HepG2 (cell line): Measurements from ENCODE around the gene DEPDC5.

Experiments
- ASH2L ChIP-seq: fragments of 300-600, 200-600 bp; sonication (generic); IDR thresholded peaks from 2 replicates; pipeline ENCODE4 v1.7.0; 2017; ENCODE audit warnings: low read depth, mild to moderate bottlenecking, moderate library complexity, mixed read lengths, low read length; ENCODE audit not compliant: insufficient read length
- ATF6 ChIP-seq: sonication (generic); formaldehyde crosslinking; conservative IDR thresholded peaks from 2 replicates; pipeline ENCODE4 v1.4.0; 2020; ENCODE audit warnings: missing genetic modification reagents
- BRF2 ChIP-seq: sonication (generic); formaldehyde crosslinking; IDR thresholded peaks from 2 replicates; pipeline ENCODE4 v1.8.1; 2022; ENCODE audit warnings: mild to moderate bottlenecking, missing genetic modification reagents
- FOXO1 ChIP-seq: sonication (generic); formaldehyde crosslinking; IDR thresholded peaks from 2 replicates; pipeline ENCODE4 v1.4.0; 2020; ENCODE audit warnings: missing genetic modification reagents
- FOXP1 ChIP-seq, 2 experiments: fragments of 450-650 bp in 1 of 2; IDR thresholded peaks; 2 replicates each; pipeline ENCODE4 v1.6.1; 2017 to 2018; ENCODE audit warnings: antibody characterized with exemption in 1 of 2
- HNF4G ChIP-seq, 2 experiments: sonication (generic) in 1 of 2; formaldehyde crosslinking in 1 of 2; IDR thresholded peaks; 2 replicates each; pipeline versions ENCODE4 v1.4.0 to v1.6.1; 2011 to 2020; ENCODE audit warnings: borderline replicate concordance in 2 of 2, low read depth in 2 of 2, mild to moderate bottlenecking in 2 of 2, low read length in 1 of 2, missing genetic modification reagents in 1 of 2, moderate library complexity in 1 of 2
- RXRA ChIP-seq: sonication (generic); formaldehyde crosslinking; IDR thresholded peaks from 2 replicates; pipeline ENCODE4 v1.5.1; 2020; ENCODE audit warnings: missing genetic modification reagents
- SMC3 ChIP-seq: IDR thresholded peaks from 2 replicates; pipeline ENCODE4 v1.6.1; 2011; ENCODE audit warnings: low read length, improper control_type of control experiment
- SRSF1 ChIP-seq: fragments of 200-400 bp; formaldehyde crosslinking; optimal IDR thresholded peaks from 2 replicates; pipeline ENCODE3; 2017; ENCODE audit warnings: mild to moderate bottlenecking, low read depth, low read length, moderate library complexity
- ZNF274 ChIP-seq: sonication (generic); formaldehyde crosslinking; IDR thresholded peaks from 2 replicates; pipeline ENCODE4 v1.5.1; 2020; ENCODE audit warnings: mild to moderate bottlenecking, missing genetic modification reagents
- ZNF780A ChIP-seq: sonication (generic); formaldehyde crosslinking; IDR thresholded peaks from 2 replicates; pipeline ENCODE4 v1.8.0; 2022; ENCODE audit warnings: mild to moderate bottlenecking, missing genetic modification reagents, moderate library complexity

- TF ChIP-seq ZNF780A (no peak), RXRA (CRISPR knock-in tag) (no peak), SRSF1 (no peak), FOXP1 (IDR thresholded peaks at IDR 0.05) (no peak), FOXP1 (CRISPR knock-in tag; IDR thresholded peaks at IDR 0.05) (no peak), ASH2L (no peak), ATF6 (no peak), FOXO1 (no peak), BRF2 (CRISPR knock-in tag) (no peak), ZNF274 (no peak), SMC3 (no peak), HNF4G (IDR thresholded peaks at IDR 0.05; ENCODE audit: borderline replicate concordance, low read depth, low read length) (no peak), HNF4G (CRISPR knock-in tag; IDR thresholded peaks at IDR 0.05; ENCODE audit: borderline replicate concordance, low read depth) (no peak)
These were observed 166.5 kb downstream of the DEPDC5 start for GRCh38 chr22:31920306-31920705.
